NCI-H82 (cell line): ENCODE data around the gene LRCH3.

ENCODE experiments used
- DNase-seq: peaks from one replicate; lab custom pipeline; 2025; lab: John Stamatoyannopoulos, UW

LRCH3 gene

GRCh38 chr3:197833930-197834715 lies 43.1 kb downstream of the LRCH3 start:
- DNase-seq: no peak

DNA sequence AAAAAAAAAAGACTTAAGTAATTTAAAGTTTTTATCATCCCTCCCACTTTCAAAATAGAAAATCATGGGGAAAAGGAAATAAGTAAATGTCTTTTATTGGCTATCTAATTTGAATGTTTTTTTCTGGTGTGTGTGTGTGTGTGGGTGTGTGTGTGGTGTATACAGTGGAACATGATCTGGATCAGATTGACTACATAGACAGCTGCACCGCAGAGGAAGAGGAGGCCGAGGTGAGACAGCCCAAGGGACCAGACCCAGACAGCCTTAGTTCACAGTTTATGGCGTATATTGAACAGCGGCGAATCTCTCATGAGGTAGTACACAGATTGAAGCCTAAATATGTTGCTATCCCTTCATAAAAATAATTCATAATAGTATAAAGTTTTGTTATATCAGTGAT lies 44.5 kb downstream of the LRCH3 start:
- no peak for DNase-seq

DNA sequence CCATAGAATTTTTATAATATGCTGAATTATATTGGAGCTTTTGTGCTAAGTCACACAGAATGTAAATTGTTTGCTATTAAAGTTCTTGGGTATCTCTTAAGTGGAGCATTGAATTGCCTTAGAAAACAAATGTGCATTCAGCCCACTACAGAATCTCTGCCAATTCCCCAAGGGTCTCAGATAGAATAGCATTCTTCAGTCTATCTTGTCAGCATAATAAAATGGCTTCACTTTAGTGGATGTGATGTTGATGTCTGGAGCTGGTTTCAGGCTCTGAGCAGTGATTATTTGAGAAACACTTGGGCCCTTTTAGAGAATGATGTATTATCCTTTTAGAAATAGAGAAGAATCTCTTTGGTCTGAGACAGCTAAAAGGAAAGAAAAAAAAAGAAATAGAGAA lies 45.2 kb downstream of the LRCH3 start:
- no peak for DNase-seq

- DNase-seq: no peak
Measured at GRCh38 chr3:197837282-197837681, 46.2 kb downstream of the LRCH3 start.

GRCh38 chr3:197841789-197842188 lies 50.7 kb downstream of the LRCH3 start:
- DNase-seq: no peak

GRCh38 chr3:197846491-197846890 lies 55.4 kb downstream of the LRCH3 start:
- DNase-seq: no peak

DNA sequence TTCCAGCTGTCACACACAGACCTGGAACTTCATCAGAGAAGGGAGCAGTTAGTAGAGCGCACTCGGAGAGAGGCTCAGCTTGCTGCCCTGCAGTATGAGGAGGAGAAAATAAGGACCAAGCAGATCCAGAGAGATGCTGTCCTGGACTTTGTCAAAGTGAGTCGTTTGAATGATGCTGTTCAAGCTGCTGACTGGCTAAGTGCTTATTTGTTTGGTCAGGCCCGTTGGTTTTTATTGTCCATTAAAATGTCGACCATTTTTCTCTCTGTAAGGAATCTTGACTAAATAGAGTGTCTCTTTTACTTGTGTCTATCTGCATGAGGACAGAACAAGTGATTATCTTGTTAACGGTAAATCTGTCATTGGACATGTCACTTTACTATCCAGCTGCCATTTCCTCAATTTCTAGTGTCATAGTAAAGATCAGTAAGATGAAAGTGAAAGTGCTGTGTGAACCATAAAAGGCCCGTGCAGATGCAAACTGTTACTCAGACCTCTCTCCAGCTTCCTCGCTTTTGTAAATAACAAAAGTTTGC lies 56.9 kb downstream of the LRCH3 start:
- DNase-seq: no peak

DNA sequence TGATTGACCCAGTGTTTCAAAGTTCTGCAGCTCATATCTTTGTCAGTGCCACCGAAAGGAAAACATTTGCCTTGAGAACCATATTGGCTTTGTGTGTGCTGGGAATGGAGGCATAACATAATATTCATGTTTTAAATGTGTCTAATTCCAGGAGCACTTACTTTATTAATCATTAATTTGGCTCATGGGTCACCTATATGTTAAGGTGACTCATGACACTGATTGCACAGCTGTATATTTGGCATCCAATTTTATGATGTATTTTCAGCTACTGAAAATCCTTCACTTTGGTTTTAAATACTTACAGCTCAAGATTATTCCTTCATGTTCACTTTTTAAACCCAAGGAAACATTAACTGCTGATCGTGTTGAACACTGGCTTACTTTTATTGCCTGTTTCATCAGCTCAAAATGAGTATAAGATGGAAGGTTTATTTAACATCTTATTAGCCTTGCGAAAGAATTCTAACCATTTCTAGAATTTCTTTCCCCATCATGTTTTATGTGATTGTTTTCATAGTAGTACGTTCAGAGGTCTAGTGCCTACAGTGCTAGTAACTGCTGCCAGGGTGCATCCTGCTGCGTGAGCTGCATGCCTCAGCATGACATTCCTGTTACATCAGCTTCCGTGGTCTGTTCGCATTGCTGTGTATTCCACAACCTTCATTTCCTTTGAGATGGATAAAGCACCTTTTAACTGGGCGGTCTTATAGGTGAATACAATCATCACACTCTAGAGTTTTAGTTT lies 63.7 kb downstream of the LRCH3 start:
- DNase-seq: no peak

- no peak for DNase-seq
Measured at GRCh38 chr3:197855571-197855970, 64.5 kb downstream of the LRCH3 start.

DNA sequence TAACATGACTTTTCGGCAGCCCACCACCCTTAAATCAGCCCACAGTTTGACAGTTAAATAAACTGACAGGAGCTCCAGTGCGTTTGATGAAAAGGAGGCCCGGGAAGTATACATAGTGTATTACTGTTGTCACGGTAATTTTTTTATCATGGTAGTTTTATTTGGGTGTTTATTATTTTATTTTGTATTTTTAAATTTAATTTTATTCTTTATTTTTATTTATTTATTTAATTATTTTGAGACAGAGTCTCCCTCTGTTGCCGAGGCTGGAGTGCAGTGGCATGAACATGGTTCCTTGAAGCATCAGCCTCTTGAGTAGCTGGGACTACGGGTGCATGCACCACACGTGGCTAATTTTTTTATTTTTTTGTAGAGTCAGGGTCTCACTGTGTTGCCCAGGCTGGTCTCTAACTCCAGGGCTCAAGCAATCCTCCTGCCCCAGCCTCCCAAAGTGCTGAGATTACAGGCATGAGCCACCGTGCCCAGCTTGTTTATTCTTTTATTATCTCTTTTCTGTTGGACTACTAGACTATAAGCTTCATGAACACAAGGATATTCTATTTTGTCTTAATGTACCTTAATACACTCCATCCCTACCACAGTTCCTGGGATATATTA lies 65.3 kb downstream of the LRCH3 start:
- no peak for DNase-seq

- no peak for DNase-seq
Measured at GRCh38 chr3:197858133-197858532, 67.1 kb downstream of the LRCH3 start.

GRCh38 chr3:197858598-197858997 lies 67.5 kb downstream of the LRCH3 start:
- no peak for DNase-seq

- no peak for DNase-seq
Measured at GRCh38 chr3:197866035-197866434, 75.0 kb downstream of the LRCH3 start.

DNA sequence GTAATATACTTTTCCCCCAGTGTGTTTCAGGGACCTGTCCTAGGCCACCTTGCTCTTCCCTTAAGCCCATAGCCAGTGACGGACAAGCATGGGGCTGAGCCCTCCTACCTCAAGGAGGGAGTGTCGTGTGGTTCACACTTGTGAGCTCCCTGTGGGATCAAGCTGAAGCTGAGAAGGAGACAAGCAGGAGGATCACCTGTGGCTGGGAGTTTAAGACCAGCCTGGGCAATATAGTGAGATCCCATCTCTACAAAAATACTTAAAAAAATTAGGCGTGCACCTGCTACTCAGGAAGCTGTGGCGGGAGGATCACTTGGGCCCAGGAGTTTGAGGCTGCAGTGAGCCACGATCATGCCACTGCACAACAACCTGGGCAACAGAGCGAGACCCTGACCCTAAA lies 82.3 kb downstream of the LRCH3 start:
- no peak for DNase-seq

DNA sequence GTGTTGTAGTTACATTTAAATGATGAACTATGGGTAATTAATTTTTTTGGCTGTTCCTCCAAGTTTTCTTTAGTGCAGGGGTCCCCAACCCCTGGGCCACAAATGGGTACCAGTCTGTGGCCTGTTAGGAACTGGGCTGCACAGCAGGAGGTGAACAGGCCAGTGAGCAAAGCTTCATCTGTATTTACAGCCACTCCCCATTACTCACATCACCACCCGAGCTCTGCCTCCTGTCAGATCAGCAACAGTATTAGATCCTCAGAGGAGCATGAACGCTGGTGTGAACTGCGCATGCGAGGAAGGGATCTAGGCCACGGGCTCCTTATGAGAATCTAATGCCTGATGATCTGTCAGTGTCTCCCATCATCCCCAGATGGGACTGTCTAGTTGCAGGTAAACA lies 83.0 kb downstream of the LRCH3 start:
- DNase-seq: no peak

- no peak for DNase-seq
Measured at GRCh38 chr3:197874653-197875052, 83.6 kb downstream of the LRCH3 start.

DNA sequence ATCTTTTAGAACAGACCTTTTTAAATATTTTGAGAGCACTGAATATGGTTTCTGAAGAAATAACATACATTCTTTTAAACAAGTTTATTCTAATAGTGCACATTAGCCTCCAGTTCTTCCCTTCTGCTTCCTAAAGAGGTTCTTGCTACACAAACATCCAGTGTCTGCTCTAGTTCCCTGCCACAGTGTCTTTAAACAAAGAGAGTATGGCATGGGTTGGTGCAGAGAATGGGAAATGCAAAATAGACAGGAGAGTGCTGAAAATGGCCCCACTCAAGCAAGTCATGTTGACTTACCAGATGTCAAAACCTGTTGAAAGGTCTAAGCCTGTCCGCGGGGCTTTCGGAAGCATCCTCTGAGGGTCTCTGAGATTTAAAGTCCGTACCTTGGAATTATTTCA lies 86.8 kb downstream of the LRCH3 start:
- DNase-seq: no peak

- no peak for DNase-seq
Measured at GRCh38 chr3:197878427-197878826, 87.4 kb downstream of the LRCH3 start.

- no peak for DNase-seq
Measured at GRCh38 chr3:197880491-197881269, 89.6 kb downstream of the LRCH3 start.

GRCh38 chr3:197881270-197881969 lies 90.4 kb downstream of the LRCH3 start:
- no peak for DNase-seq

- DNase-seq: no peak
Measured at GRCh38 chr3:197881970-197882338, 90.9 kb downstream of the LRCH3 start.
